Astrocyte of the cerebellum (primary cell): ENCODE data around the gene NR2F1-AS1.
A peak's percentile ranks its signal among the peaks of the same experiment; 100 is the strongest.

ENCODE experiments used
- DNase-seq: peaks from one replicate; pipeline ENCODE4 v3.0.0-alpha.2; 2011; ENCODE audit warnings: low read depth
- H3K4me3 ChIP-seq: 2 replicates; pipeline ENCODE4 v1.5.1; 2011; ENCODE audit warnings: mild to moderate bottlenecking, low read depth, low read length, moderate library complexity
- CTCF ChIP-seq: IDR thresholded peaks from 2 replicates; pipeline ENCODE4 v1.5.1; 2012; ENCODE audit warnings: low read length, low read depth, moderate library complexity, mild to moderate bottlenecking; ENCODE audit errors: missing control alignments
- in situ Hi-C: cut with HindIII; loops from 2 replicates; pipeline ENCODE4 v1.10.0; 2017; ENCODE audit warnings: low sequenced_read_pairs

The NR2F1-AS1 gene

GRCh38 chr5:93599001-93599379, 18.0 kb upstream of the NR2F1-AS1 start:
- H3K4me3 ChIP-seq = peak overlapping the region; percentile 18
- no peak for DNase-seq
- TF ChIP-seq CTCF = no peak
- in situ Hi-C loops = no loop called here

- TF ChIP-seq CTCF = no peak
- no peak for DNase-seq
- H3K4me3 ChIP-seq = peak overlapping the region; percentile 4
- in situ Hi-C loops = no loop called here
Measured at GRCh38 chr5:93598091-93599000, 17.3 kb upstream of the NR2F1-AS1 start.

GRCh38 chr5:93596676-93597490, 15.9 kb upstream of the NR2F1-AS1 start:
- in situ Hi-C loops = no loop called here
- peak; percentile 7 for TF ChIP-seq CTCF
- H3K4me3 ChIP-seq = no peak overlapping the region
- no peak for DNase-seq

- TF ChIP-seq CTCF = no peak
- in situ Hi-C loops = no loop called here
- H3K4me3 ChIP-seq = no peak overlapping the region
- no peak for DNase-seq
Measured at GRCh38 chr5:93596310-93596675, 15.3 kb upstream of the NR2F1-AS1 start.

- TF ChIP-seq CTCF = no peak
- DNase-seq = no peak
- H3K4me3 ChIP-seq = peak overlapping the region; percentile 17
- in situ Hi-C loops = no loop called here
Measured at GRCh38 chr5:93595420-93596147, 14.6 kb upstream of the NR2F1-AS1 start.

- DNase-seq = no peak
- TF ChIP-seq CTCF = no peak
- in situ Hi-C loops = no loop called here
- peak overlapping the region; percentile 17 for H3K4me3 ChIP-seq
Measured at GRCh38 chr5:93594591-93595419, 13.8 kb upstream of the NR2F1-AS1 start.
